Measurements from ENCODE around the gene PPL. TPM values are rescaled to one million over a fixed set of nuclear protein-coding genes. Genes with fewer than 3 reads are reported as not detected.

PPL gene
- total and polyA plus RNA-seq, 2 of the 13 experiments (the other 11 are each of a cell fraction or from before 2014, with no cell fraction given) = 5.7 to 6.6 TPM

- TF ChIP-seq ZNF574 (CRISPR knock-in tag; IDR thresholded peaks at IDR 0.05) (peak; percentile 54), ZNF350 (CRISPR knock-in tag; IDR thresholded peaks at IDR 0.05; ENCODE audit: borderline replicate concordance, low read depth) (peak; percentile 2), ZNF430 (CRISPR knock-in tag; IDR thresholded peaks at IDR 0.05) (peak; percentile 46), ZBED4 (CRISPR knock-in tag; IDR thresholded peaks at IDR 0.05; ENCODE audit: borderline replicate concordance) (peak; percentile 94; the same call in 1 of the 2 replicates), MAX (IDR thresholded peaks at IDR 0.05) (peak; percentile 89), MED1 (CRISPR knock-in tag; IDR thresholded peaks at IDR 0.05) (peak; percentile 54; the same call in 1 of the 2 replicates), FOXJ3 (CRISPR knock-in tag; IDR thresholded peaks at IDR 0.05; ENCODE audit: borderline replicate concordance) (peak; percentile 67), GABPB1 (CRISPR knock-in tag; IDR thresholded peaks at IDR 0.05) (peak; percentile 63), ZNF317 (CRISPR knock-in tag; IDR thresholded peaks at IDR 0.05) (no peak), HMGXB4 (CRISPR knock-in tag; IDR thresholded peaks at IDR 0.05; ENCODE audit: borderline replicate concordance in 1 of 2, low read depth in 1 of 2) (peak; percentile 42 to 58; a peak in 2 of 4 replicates), SMAD1 (CRISPR knock-in tag; IDR thresholded peaks at IDR 0.05; ENCODE audit: borderline replicate concordance, low read depth) (peak; percentile 19; the same call in 1 of the 2 replicates), ETV5 (CRISPR knock-in tag; IDR thresholded peaks at IDR 0.05; ENCODE audit: borderline replicate concordance) (peak; percentile 21; the same call in 1 of the 2 replicates), RFX3 (CRISPR knock-in tag; IDR thresholded peaks at IDR 0.05) (no peak), ZNF83 (CRISPR knock-in tag; IDR thresholded peaks at IDR 0.05; ENCODE audit: borderline replicate concordance) (0 out of 2 replicates have a peak, but pooled peaks have one; percentile 69), FOXO4 (CRISPR knock-in tag; conservative IDR thresholded peaks at IDR 0.05) (no peak), IRF9 (CRISPR knock-in tag; IDR thresholded peaks at IDR 0.05; ENCODE audit: borderline replicate concordance) (no peak; the same call in none of the 2 replicates)
Measured at GRCh38 chr16:4957720-4958509, 21.0 kb upstream of the PPL start, which contains the start of gene SEC14L5 (continued).

All from HepG2 (cell line).